Measurements from ENCODE around the gene EPGN.

Gene EPGN

DNA sequence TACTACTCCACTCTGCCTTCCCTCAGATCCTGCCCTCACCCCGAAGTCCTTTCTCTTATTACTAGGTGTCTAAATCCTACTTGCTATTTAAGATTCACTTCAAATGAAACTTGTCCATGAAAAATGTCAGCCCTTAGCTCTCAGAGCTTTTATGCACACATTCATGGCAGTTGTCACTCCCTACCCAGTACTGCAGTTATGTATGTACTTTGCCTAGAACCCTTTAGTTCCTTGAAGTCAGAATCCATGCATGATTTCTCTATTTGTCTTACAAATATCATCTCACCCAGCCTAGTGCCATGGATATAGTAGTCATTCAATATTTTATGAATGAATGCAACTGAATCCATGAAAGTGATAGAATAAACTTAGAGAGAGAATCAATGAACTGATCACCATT lies 3.3 kb upstream of the EPGN start:
- no peak for TF ChIP-seq CTCF (IDR thresholded peaks at IDR 0.05; ENCODE audit: control insufficient read depth, extremely low read depth, insufficient read depth)
- DNase-seq (ENCODE audit: low read depth) = no peak
- no peak overlapping the region for H3K4me3 ChIP-seq (ENCODE audit: low read depth, low read length)

- no peak overlapping the region for H3K4me3 ChIP-seq (ENCODE audit: low read depth, low read length)
- TF ChIP-seq CTCF (IDR thresholded peaks at IDR 0.05; ENCODE audit: control insufficient read depth, extremely low read depth, insufficient read depth) = no peak
- DNase-seq (ENCODE audit: low read depth) = no peak
Measured at GRCh38 chr4:74307170-74307569, 1.1 kb upstream of the EPGN start.

DNA sequence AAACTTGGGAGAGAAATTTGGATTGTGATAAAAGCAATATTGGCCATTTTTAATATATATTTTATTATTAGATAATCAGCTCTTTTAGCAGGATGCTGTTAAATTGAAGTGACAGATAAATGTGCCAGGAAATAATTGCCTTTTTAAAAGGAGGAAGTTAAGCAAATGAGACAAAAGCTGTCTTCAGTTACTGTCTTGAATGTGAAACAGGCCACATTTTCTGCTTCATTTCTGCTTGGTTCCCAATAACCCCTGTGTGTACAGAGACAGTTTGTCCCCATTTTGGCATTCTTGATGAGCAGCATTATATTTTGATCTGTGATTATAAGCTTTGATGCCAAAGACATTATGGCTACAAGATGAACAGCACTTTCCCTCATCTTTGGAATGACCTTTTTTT lies 953 bp downstream of the EPGN start:
- no peak overlapping the region for H3K4me3 ChIP-seq (ENCODE audit: low read depth, low read length)
- DNase-seq (ENCODE audit: low read depth) = no peak
- TF ChIP-seq CTCF (IDR thresholded peaks at IDR 0.05; ENCODE audit: control insufficient read depth, extremely low read depth, insufficient read depth) = no peak

- peak; percentile 71 for TF ChIP-seq CTCF (IDR thresholded peaks at IDR 0.05; ENCODE audit: control insufficient read depth, extremely low read depth, insufficient read depth)
- peak; percentile 37 for DNase-seq (ENCODE audit: low read depth)
Measured at GRCh38 chr4:74311696-74312313, 3.5 kb downstream of the EPGN start.

GRCh38 chr4:74314329-74314728 lies 6.1 kb downstream of the EPGN start:
- no peak for TF ChIP-seq CTCF (IDR thresholded peaks at IDR 0.05; ENCODE audit: control insufficient read depth, extremely low read depth, insufficient read depth)
- DNase-seq (ENCODE audit: low read depth) = no peak
- no peak overlapping the region for H3K4me3 ChIP-seq (ENCODE audit: low read depth, low read length)

More at GRCh38 chr4:74311696-74312313, 3.5 kb downstream of the EPGN start:
- no peak overlapping the region for H3K4me3 ChIP-seq (ENCODE audit: low read depth, low read length)

GRCh38 chr4:74314944-74315343 lies 6.7 kb downstream of the EPGN start:
- TF ChIP-seq CTCF (IDR thresholded peaks at IDR 0.05; ENCODE audit: control insufficient read depth, extremely low read depth, insufficient read depth) = no peak
- DNase-seq (ENCODE audit: low read depth) = no peak
- H3K4me3 ChIP-seq (ENCODE audit: low read depth, low read length) = no peak overlapping the region

DNA sequence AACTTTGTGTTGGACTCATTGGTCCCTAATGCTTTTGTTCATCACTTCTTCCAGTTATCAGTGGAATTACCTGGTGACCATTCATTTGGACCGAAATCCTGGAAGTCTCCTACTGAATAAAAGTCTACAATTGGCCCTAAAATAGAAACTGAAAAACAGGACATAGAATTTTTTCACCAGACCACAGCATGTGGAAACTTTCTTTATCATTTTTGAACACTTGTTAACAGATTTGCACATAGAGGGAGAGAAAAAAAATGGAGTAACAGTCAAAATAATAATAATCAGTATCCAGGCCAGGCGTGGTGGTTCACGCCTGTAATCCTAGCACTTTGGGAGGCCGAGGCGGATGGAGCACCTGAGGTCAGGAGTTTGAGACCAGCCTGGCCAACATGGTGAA lies 7.1 kb downstream of the EPGN start:
- no peak overlapping the region for H3K4me3 ChIP-seq (ENCODE audit: low read depth, low read length)
- no peak for TF ChIP-seq CTCF (IDR thresholded peaks at IDR 0.05; ENCODE audit: control insufficient read depth, extremely low read depth, insufficient read depth)
- DNase-seq (ENCODE audit: low read depth) = no peak

Measured in LNCaP clone FGC (cell line).